ENCODE results near the gene C19orf12. TPM values are rescaled to one million over a fixed set of nuclear protein-coding genes. Genes with fewer than 3 reads are reported as not detected.

Gene C19orf12
- total RNA-seq, 2 experiments from 2014 or later = 7.7 TPM

- Mint-ChIP-seq H3K27ac (no peak overlapping the region), H3K4me1 (ENCODE audit: low read depth) (peaks cover 6% of the 10 kb centered on the region), H3K27me3 (peaks cover 36% of the 10 kb centered on the region), H3K36me3 (ENCODE audit: low read depth) (no peaks in the 10 kb centered on the region), H3K4me3 (no peak overlapping the region), H3K9me3 (no peaks in the 10 kb centered on the region)
- no peak for DNase-seq
- Histone ChIP-seq H3K4me1 (ENCODE audit: insufficient read depth, low read length) (peaks cover 17% of the 10 kb centered on the region), H3K36me3 (ENCODE audit: insufficient read depth, low read length) (no peaks in the 10 kb centered on the region), H3K27ac (ENCODE audit: low read depth in 1 of 2, low read length in 2 of 2) (no peak overlapping the region), H3K27me3 (ENCODE audit: control insufficient read depth in 1 of 2, insufficient read depth in 2 of 2, low read length in 2 of 2) (peaks cover 5 to 10% of the 10 kb centered on the region in 2 experiments), H3K4me3 (ENCODE audit: low read length) (no peak overlapping the region), H3K9me3 (ENCODE audit: control insufficient read depth in 1 of 2, insufficient read depth in 1 of 2, low read length in 2 of 2) (no peaks in the 10 kb centered on the region)
- ATAC-seq (ENCODE audit: poor library complexity) = no peak
- ChIA-PET POLR2A (no interaction called here), CTCF (interaction anchor here (0.9 kb wide), 1 partner anchor 32 kb away, joined by 3 read pairs; no protein-coding TSS in a partner anchor)
- no peak for TF ChIP-seq CTCF (IDR thresholded peaks at IDR 0.05)
- intact Hi-C loops (cut with DNase I, micrococcal nuclease) = loop anchor here in 1 of 2 experiments (10.0 kb wide), 2 partner anchors 317 to 1627 kb away; no protein-coding TSS in a partner anchor
Observed at GRCh38 chr19:29727906-29728305, 12.8 kb upstream of the C19orf12 start.

GRCh38 chr19:29724746-29725145 is 9.7 kb upstream of the C19orf12 start:
- Histone ChIP-seq H3K4me3 (ENCODE audit: low read length) (peak overlapping the region; percentile 48), H3K9me3 (ENCODE audit: control insufficient read depth in 1 of 2, insufficient read depth in 1 of 2, low read length in 2 of 2) (no peaks in the 10 kb centered on the region), H3K4me1 (ENCODE audit: insufficient read depth, low read length) (peaks cover 13% of the 10 kb centered on the region), H3K27me3 (ENCODE audit: control insufficient read depth in 1 of 2, insufficient read depth in 2 of 2, low read length in 2 of 2) (peaks cover 5 to 10% of the 10 kb centered on the region in 2 experiments), H3K36me3 (ENCODE audit: insufficient read depth, low read length) (no peaks in the 10 kb centered on the region), H3K27ac (ENCODE audit: low read depth in 1 of 2, low read length in 2 of 2) (no peak overlapping the region)
- intact Hi-C loops (cut with DNase I, micrococcal nuclease) = loop anchor here in 1 of 2 experiments (10.0 kb wide), 2 partner anchors 320 to 1630 kb away; no protein-coding TSS in a partner anchor
- no peak for TF ChIP-seq CTCF (IDR thresholded peaks at IDR 0.05)
- Mint-ChIP-seq H3K27ac (no peak overlapping the region), H3K4me3 (peak overlapping the region; percentile 25), H3K9me3 (no peaks in the 10 kb centered on the region), H3K36me3 (ENCODE audit: low read depth) (no peaks in the 10 kb centered on the region), H3K4me1 (ENCODE audit: low read depth) (peaks cover 6% of the 10 kb centered on the region), H3K27me3 (peaks cover 26% of the 10 kb centered on the region)
- ATAC-seq (ENCODE audit: poor library complexity) (no peak), DNase-seq (no peak)
- POLR2A ChIA-PET = interaction anchor here (0.7 to 1.2 kb wide), 5 partner anchors 10 to 119 kb away, joined by 3 to 8 read pairs (median 4); partner anchors contain the start of genes C19orf12 and POP4
- CTCF ChIA-PET = interaction anchor here (1.0 to 1.6 kb wide), 2 partner anchors 8 to 115 kb away, joined by 3 to 4 read pairs; no protein-coding TSS in a partner anchor

GRCh38 chr19:29724102-29724641 is 9.1 kb upstream of the C19orf12 start:
- peaks cover 26% of the 10 kb centered on the region for H3K27me3 Mint-ChIP-seq
- no peaks in the 10 kb centered on the region for H3K36me3 Mint-ChIP-seq (ENCODE audit: low read depth)
- Histone ChIP-seq H3K9me3 (ENCODE audit: control insufficient read depth in 1 of 2, insufficient read depth in 1 of 2, low read length in 2 of 2) (no peaks in the 10 kb centered on the region), H3K4me3 (ENCODE audit: low read length) (peak overlapping the region; percentile 48), H3K4me1 (ENCODE audit: insufficient read depth, low read length) (peaks cover 13% of the 10 kb centered on the region), H3K27me3 (ENCODE audit: control insufficient read depth in 1 of 2, insufficient read depth in 2 of 2, low read length in 2 of 2) (peaks cover 5 to 10% of the 10 kb centered on the region in 2 experiments), H3K36me3 (ENCODE audit: insufficient read depth, low read length) (no peaks in the 10 kb centered on the region), H3K27ac (ENCODE audit: low read depth in 1 of 2, low read length in 2 of 2) (no peak overlapping the region)
- H3K4me3 Mint-ChIP-seq = peak overlapping the region; percentile 83
- peak overlapping the region; percentile 53 for H3K27ac Mint-ChIP-seq
- TF ChIP-seq CTCF (IDR thresholded peaks at IDR 0.05) = no peak
- ChIA-PET CTCF (interaction anchor here (1.6 kb wide), 1 partner anchor 8 kb away, joined by 4 read pairs; no protein-coding TSS in a partner anchor), POLR2A (interaction anchor here (0.7 to 1.1 kb wide), 4 partner anchors 9 to 118 kb away, joined by 3 to 8 read pairs (median 4); partner anchors contain the start of genes C19orf12 and POP4)
- intact Hi-C loops (cut with DNase I, micrococcal nuclease) = loop anchor here in 1 of 2 experiments (10.0 kb wide), 2 partner anchors 321 to 1631 kb away; no protein-coding TSS in a partner anchor
- H3K9me3 Mint-ChIP-seq = no peaks in the 10 kb centered on the region
- peaks cover 6% of the 10 kb centered on the region for H3K4me1 Mint-ChIP-seq (ENCODE audit: low read depth)
- peak; percentile 74 for ATAC-seq (ENCODE audit: poor library complexity)
- peak in 7 of 14 experiments; percentile 9 to 54 (median 41) for DNase-seq

All from CD4-positive, alpha-beta T cell (primary cell).